ENCODE measurements around the gene ERRFI1. TPM values are rescaled to one million over a fixed set of nuclear protein-coding genes. Genes with fewer than 3 reads are reported as not detected.
A peak's percentile ranks its signal among the peaks of the same experiment; 100 is the strongest.
"Not testable (repeated sequence)": the region's sequence is repeated elsewhere in the genome, so short reads cannot be mapped to it uniquely, and the experiment has no call there.

Gene ERRFI1
- total and polyA plus RNA-seq, 2 experiments from 2014 or later = 29.7 to 50.8 TPM

GRCh38 chr1:8062861-8063260, 36.8 kb upstream of the ERRFI1 start:
- in situ Hi-C loops (cut with MboI) = no loop called here
- Histone ChIP-seq H3K36me3 (ENCODE audit: low read depth) (no peaks in the 10 kb centered on the region), H4K20me1 (ENCODE audit: insufficient read depth) (no peaks in the 10 kb centered on the region), H3K4me2 (ENCODE audit: unreplicated experiment) (no peak overlapping the region), H3K9me3 (ENCODE audit: low read depth) (no peaks in the 10 kb centered on the region), H3K27me3 (replicated peaks; ENCODE audit: insufficient read depth) (no peaks in the 10 kb centered on the region), H3K27ac (no peak overlapping the region), H3K4me1 (ENCODE audit: insufficient read depth) (peaks cover 27% of the 10 kb centered on the region), H3K9ac (no peak overlapping the region), H3F3A (ENCODE audit: insufficient read depth) (peaks cover 9% of the 10 kb centered on the region), H2AFZ (no peak overlapping the region), H3K9me2 (ENCODE audit: insufficient read depth) (no peaks in the 10 kb centered on the region), H3K79me2 (ENCODE audit: insufficient read depth) (no peaks in the 10 kb centered on the region), H3K4me3 (no peak overlapping the region)
- 82 to 90% methylated on average over 4 of the region's 4 CpGs for WGBS, 2 experiments (ENCODE audit: low coverage in 1 of 2, low lambda C conversion rate in 2 of 2, missing lambda C conversion rate in 2 of 2)
- no peak for TF ChIP-seq EZH2phosphoT487 (IDR thresholded peaks at IDR 0.05; ENCODE audit: insufficient read depth, low read depth)
- no peak for TF ChIP-seq EZH2 (IDR thresholded peaks at IDR 0.05; ENCODE audit: insufficient read depth, poor library complexity, severe bottlenecking)
- DNase-seq = no peak

GRCh38 chr1:8061673-8062386, 35.7 kb upstream of the ERRFI1 start:
- TF ChIP-seq EZH2phosphoT487 (IDR thresholded peaks at IDR 0.05; ENCODE audit: insufficient read depth, low read depth) (no peak), EZH2 (IDR thresholded peaks at IDR 0.05; ENCODE audit: insufficient read depth, poor library complexity, severe bottlenecking) (no peak)
- in situ Hi-C loops (cut with MboI) = no loop called here
- no peaks in the 10 kb centered on the region for H3K27me3 ChIP-seq (replicated peaks; ENCODE audit: insufficient read depth)
- peaks cover 9% of the 10 kb centered on the region for H3F3A ChIP-seq (ENCODE audit: insufficient read depth)
- peaks cover 27% of the 10 kb centered on the region for H3K4me1 ChIP-seq (ENCODE audit: insufficient read depth)
- H3K79me2 ChIP-seq (ENCODE audit: insufficient read depth) = no peaks in the 10 kb centered on the region
- H3K4me2 ChIP-seq (ENCODE audit: unreplicated experiment) = peak overlapping the region; percentile 57
- peak overlapping the region; percentile 9; the same call in 1 of the 2 replicates for H2AFZ ChIP-seq
- 86 to 90% methylated on average over 11 of the region's 11 CpGs for WGBS, 2 experiments (ENCODE audit: low coverage in 1 of 2, low lambda C conversion rate in 2 of 2, missing lambda C conversion rate in 2 of 2)
- DNase-seq = peak; percentile 52
- H3K9me3 ChIP-seq (ENCODE audit: low read depth) = no peaks in the 10 kb centered on the region
- H3K9ac ChIP-seq = peak overlapping the region; percentile 53
- H3K9me2 ChIP-seq (ENCODE audit: insufficient read depth) = no peaks in the 10 kb centered on the region
- H4K20me1 ChIP-seq (ENCODE audit: insufficient read depth) = no peaks in the 10 kb centered on the region
- H3K27ac ChIP-seq = peak overlapping the region; percentile 85
- H3K4me3 ChIP-seq = no peak overlapping the region
- H3K36me3 ChIP-seq (ENCODE audit: low read depth) = no peaks in the 10 kb centered on the region

- TF ChIP-seq EZH2 (IDR thresholded peaks at IDR 0.05; ENCODE audit: insufficient read depth, poor library complexity, severe bottlenecking) (no peak), EZH2phosphoT487 (IDR thresholded peaks at IDR 0.05; ENCODE audit: insufficient read depth, low read depth) (no peak)
- Histone ChIP-seq H3K4me3 (no peak overlapping the region), H2AFZ (peak overlapping the region; percentile 9; the same call in 1 of the 2 replicates), H3K9me3 (ENCODE audit: low read depth) (no peaks in the 10 kb centered on the region), H3F3A (ENCODE audit: insufficient read depth) (peaks cover 15% of the 10 kb centered on the region), H3K4me1 (ENCODE audit: insufficient read depth) (peaks cover 31% of the 10 kb centered on the region), H3K79me2 (ENCODE audit: insufficient read depth) (no peaks in the 10 kb centered on the region), H3K4me2 (ENCODE audit: unreplicated experiment) (peak overlapping the region; percentile 57), H3K27ac (peak overlapping the region; percentile 85), H3K27me3 (replicated peaks; ENCODE audit: insufficient read depth) (no peaks in the 10 kb centered on the region), H3K9me2 (ENCODE audit: insufficient read depth) (no peaks in the 10 kb centered on the region), H3K36me3 (ENCODE audit: low read depth) (no peaks in the 10 kb centered on the region), H4K20me1 (ENCODE audit: insufficient read depth) (no peaks in the 10 kb centered on the region), H3K9ac (peak overlapping the region; percentile 53)
- in situ Hi-C loops (cut with MboI) = no loop called here
- peak; percentile 95 for DNase-seq
These were observed 35.1 kb upstream of the ERRFI1 start for GRCh38 chr1:8061210-8061609.

DNA sequence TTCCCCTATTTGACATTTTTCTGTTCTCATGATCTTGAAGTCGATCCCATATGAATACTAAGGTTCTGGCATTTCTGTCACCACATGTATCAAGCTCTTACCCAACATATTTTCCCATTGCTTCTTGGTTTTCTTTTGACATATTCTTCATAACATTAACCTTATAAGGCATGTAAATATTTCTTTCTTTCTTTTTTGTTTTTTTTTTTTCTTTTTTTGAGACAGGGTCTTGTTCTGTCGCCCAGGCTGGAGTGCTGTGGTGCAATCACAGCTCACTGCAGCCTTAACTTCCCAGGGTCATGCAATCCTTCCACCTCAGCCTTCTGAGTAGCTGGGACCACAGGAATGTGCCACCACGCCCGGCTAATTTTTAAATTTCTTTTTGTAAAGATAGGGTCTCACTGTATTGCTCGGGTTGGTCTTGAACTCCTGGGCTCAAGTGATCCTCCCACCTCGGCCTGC, 33.1 kb upstream of the ERRFI1 start:
- H3K4me1 ChIP-seq (ENCODE audit: insufficient read depth) = peaks cover 36% of the 10 kb centered on the region
- in situ Hi-C loops (cut with MboI) = no loop called here
- H3K4me2 ChIP-seq (ENCODE audit: unreplicated experiment) = peak overlapping the region; percentile 8
- H3K79me2 ChIP-seq (ENCODE audit: insufficient read depth) = no peaks in the 10 kb centered on the region
- H3K27ac ChIP-seq = peak overlapping the region; percentile 40
- no peaks in the 10 kb centered on the region for H3K27me3 ChIP-seq (replicated peaks; ENCODE audit: insufficient read depth)
- no peaks in the 10 kb centered on the region for H3K9me3 ChIP-seq (ENCODE audit: low read depth)
- TF ChIP-seq EZH2 (IDR thresholded peaks at IDR 0.05; ENCODE audit: insufficient read depth, poor library complexity, severe bottlenecking) (no peak), EZH2phosphoT487 (IDR thresholded peaks at IDR 0.05; ENCODE audit: insufficient read depth, low read depth) (no peak)
- no peaks in the 10 kb centered on the region for H3K36me3 ChIP-seq (ENCODE audit: low read depth)
- H2AFZ ChIP-seq = no peak overlapping the region
- no peak overlapping the region for H3K4me3 ChIP-seq
- H3F3A ChIP-seq (ENCODE audit: insufficient read depth) = peaks cover 24% of the 10 kb centered on the region
- WGBS, 2 experiments (ENCODE audit: low coverage in 1 of 2, low lambda C conversion rate in 2 of 2, missing lambda C conversion rate in 2 of 2) = 68 to 76% methylated on average over 6 of the region's 6 CpGs
- peak; percentile 62 for DNase-seq
- H3K9ac ChIP-seq = no peak overlapping the region; the same call in 1 of the 2 replicates
- no peaks in the 10 kb centered on the region for H4K20me1 ChIP-seq (ENCODE audit: insufficient read depth)
- H3K9me2 ChIP-seq (ENCODE audit: insufficient read depth) = no peaks in the 10 kb centered on the region

- WGBS, 2 experiments (ENCODE audit: low coverage in 1 of 2, low lambda C conversion rate in 2 of 2, missing lambda C conversion rate in 2 of 2) = 93 to 94% methylated on average over 7 of the region's 7 CpGs
- H3K79me2 ChIP-seq (ENCODE audit: insufficient read depth); H4K20me1 ChIP-seq (ENCODE audit: insufficient read depth); H3K27ac ChIP-seq; H3K4me3 ChIP-seq; H3K27me3 ChIP-seq (replicated peaks; ENCODE audit: insufficient read depth); H3K9me2 ChIP-seq (ENCODE audit: insufficient read depth); in situ Hi-C loops (cut with MboI); H2AFZ ChIP-seq; H3K9me3 ChIP-seq (ENCODE audit: low read depth); H3K36me3 ChIP-seq (ENCODE audit: low read depth); H3K9ac ChIP-seq; DNase-seq; H3K4me2 ChIP-seq (ENCODE audit: unreplicated experiment): not testable (repeated sequence)
- Histone ChIP-seq H3F3A (ENCODE audit: insufficient read depth) (peaks cover 24% of the 10 kb centered on the region), H3K4me1 (ENCODE audit: insufficient read depth) (peaks cover 36% of the 10 kb centered on the region)
These were observed 31.7 kb upstream of the ERRFI1 start for GRCh38 chr1:8057779-8058178.
